Stimulated activated CD8-positive, alpha-beta memory T cell treated with anti-CD3 and anti-CD28 coated beads, Interleukin-12 subunit alpha, Interleukin-12 subunit beta, amount 100 ng/mL, for 24 hours (primary cell): ENCODE data around the gene FBF1.
A peak's percentile ranks its signal among the peaks of the same experiment; 100 is the strongest.
"Not testable (repeated sequence)": the region's sequence is repeated elsewhere in the genome, so short reads cannot be mapped to it uniquely, and the experiment has no call there.

Source experiments
- DNase-seq: peaks from one replicate; pipeline ENCODE4 v3.0.0-alpha.2; 2020; ENCODE audit errors: extremely low read depth

The FBF1 gene

DNA sequence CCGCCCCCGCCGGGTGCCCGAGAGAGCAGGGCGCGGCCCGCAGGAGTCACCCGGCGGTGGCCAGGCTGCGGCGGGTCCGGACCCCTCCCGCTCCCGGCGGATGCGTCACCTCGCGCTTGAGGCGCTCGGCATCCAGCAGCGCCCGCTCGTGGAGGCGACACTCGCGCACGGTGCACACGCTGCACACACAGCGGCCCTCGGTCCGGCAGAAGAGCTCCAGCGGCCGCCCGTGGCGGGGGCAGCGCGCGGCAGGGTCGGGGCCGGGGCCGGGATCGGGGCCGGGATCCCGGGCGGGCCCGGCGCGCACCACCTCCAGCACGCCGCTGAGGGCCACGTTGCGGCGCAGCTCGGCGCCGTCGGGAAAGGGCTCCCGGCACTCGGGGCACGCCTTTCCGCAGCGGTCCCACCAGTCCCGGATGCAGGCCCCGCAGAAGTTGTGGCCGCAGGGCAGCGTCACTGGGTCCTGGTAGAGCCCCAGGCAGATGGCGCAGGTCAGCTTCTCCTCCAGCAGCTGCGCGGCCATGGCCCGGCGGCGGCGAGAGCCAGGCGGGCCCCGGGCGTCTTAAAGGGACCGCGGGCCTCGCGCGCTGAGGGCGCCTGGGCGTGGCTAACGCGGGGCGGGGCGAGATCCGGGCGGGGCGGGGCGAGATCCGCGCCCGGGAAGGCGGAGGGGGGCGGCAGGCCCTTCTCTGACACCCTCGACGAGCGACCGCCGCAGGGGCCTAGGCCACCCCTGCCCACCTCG, 44.3 kb downstream of the FBF1 start, which contains the start of gene TRIM65:
TRIM65 (minus strand) TSS at position 537 of the 745 bp plus-strand sequence; CDS start at position 523, 14 bp downstream.
- peak; percentile 58 for DNase-seq

- no peak for DNase-seq
Observed at GRCh38 chr17:75895370-75896155, 45.3 kb downstream of the FBF1 start.

- no peak for DNase-seq
Observed at GRCh38 chr17:75894049-75894733, 46.7 kb downstream of the FBF1 start.

GRCh38 chr17:75893305-75894048, 47.4 kb downstream of the FBF1 start:
- DNase-seq = no peak

DNA sequence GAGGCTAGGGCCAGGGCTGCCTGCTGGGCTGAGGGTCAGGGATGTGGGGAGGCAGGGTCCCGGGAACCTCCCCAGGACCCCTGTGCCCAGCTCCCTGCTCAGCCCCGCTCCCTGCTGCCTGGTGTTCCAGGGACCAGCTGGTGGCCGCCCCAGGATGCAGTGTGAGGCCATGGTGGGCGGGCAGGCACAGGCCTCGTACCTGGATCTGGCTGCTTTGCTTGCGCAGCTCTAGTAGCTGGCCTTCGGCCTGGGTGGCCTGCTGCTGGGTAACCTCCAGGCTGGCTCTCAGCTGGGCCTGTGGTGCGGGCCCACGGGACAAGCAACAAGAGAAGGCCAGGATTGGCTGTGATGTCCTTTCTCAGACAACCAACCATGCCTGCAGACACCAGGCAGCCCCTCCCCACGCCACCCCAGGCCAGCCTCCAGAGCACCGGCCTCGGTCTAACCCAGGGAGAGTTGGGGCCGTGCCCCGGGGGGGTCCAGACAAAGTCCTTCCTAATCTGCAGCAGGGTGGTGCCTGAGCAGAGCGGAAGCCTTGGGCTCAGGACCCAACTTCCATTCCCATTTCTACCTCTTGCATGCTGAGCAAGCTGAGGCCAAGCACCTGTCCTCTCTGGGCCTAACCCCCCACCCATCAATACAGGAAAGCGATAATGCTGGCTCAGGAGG, 48.2 kb downstream of the FBF1 start:
- no peak for DNase-seq

GRCh38 chr17:75891605-75892555, 49.0 kb downstream of the FBF1 start:
- no peak for DNase-seq

- no peak for DNase-seq
Observed at GRCh38 chr17:75891022-75891604, 49.7 kb downstream of the FBF1 start.

DNA sequence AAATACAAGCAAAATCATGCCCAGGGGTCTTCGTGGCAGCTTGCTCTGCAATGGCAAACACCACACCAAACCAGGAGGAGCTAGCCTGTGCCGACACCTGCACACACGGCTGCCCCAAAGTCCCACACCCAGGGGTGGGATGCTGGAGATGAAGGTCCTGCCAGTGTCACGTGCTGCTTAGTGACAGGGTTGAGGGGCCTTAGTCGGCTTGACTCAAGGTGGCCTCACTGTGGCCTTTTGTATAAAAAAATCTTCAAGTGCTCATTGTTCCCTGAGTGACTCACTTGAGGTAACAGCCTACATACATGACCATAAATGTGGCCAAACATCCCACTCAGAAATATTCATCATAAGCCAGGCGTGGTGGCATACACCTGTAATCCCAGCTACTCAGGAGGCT, 51.4 kb downstream of the FBF1 start:
- DNase-seq = no peak

- DNase-seq = no peak
Observed at GRCh38 chr17:75888484-75888883, 52.4 kb downstream of the FBF1 start.

DNA sequence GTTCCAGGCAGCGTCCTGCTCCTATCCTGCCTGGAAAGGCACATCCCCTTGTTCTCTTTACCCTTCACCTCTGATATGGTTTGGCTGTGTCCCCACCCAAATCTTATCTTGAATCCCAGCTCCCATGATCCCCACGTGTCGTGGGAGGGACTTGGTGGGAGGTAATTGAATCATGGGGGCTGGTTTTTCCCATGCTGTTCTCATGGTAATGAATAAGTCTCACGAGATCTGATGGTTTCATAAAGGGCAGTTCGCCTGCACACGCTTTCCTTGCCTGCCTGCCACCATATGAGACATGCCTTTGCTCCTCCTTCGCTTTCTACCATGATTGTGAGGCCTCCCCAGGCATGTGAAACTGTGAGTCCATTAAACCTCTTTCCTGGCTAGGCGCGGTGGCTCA, 55.0 kb downstream of the FBF1 start:
- DNase-seq = not testable (repeated sequence)

- DNase-seq = no peak
Observed at GRCh38 chr17:75885431-75885830, 55.4 kb downstream of the FBF1 start.

GRCh38 chr17:75881678-75882454, 59.0 kb downstream of the FBF1 start:
- DNase-seq = no peak

DNA sequence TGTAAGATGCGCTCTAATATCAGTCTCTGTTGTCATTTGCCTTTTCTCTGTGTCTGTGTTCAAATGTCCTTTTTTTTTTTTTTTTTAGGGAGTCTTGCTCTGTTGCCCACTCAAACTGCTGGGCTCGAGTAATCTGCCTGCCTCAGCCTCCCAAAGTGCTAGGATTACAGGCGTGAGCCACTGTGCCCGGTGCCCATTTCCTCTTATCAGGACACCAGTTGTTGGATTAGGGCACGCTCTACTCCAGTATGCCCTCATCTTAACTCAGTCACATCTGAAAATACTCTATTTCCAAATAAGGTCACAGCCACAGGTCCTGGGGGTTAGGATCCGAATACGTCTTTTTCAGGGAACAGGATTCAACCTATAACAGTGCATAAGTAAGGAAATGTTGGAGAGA, 60.6 kb downstream of the FBF1 start:
- DNase-seq = no peak

DNA sequence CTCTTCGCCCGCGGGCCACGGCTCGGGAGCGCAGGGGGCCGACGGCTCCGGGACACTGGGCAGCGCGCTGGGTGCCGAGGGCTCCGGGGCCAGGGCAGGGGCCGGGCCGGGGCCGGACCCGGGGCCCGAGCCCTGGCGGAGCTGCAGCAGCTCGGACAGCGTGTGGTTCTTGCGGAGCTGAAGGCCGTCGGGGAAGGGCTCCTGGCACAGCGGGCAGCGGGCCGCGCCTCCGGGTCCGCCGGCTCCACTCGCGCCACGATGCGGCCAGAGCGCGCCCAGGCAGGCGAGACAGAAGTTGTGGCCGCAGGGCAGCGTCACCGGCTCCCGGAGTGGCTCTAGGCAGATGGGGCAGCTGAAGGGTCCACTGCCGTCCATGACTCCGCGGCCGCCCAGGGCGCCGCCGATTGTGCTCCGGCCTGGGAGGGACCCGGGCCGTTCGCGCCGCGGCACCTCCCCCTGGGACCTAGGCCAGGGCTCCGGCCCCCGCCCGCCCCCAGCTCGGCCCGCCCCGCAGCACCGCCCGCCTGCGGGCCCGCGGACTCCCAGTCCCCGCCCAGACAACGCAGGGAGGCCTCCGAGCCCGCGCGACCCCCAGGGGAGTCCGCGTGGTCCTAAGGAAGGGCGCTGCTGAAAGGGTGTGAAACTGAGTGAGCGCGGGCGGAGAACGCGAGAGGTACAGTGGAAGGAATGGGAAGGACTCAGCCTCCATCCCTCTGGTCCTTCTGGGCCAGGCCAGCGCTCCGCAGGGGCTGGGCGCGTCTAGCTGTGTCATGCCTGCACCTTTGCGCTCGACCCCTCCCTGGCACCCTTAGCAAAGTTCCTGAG, 62.5 kb downstream of the FBF1 start, which contains the start of gene TRIM47:
TRIM47 (minus strand) TSS at position 408 of the 825 bp plus-strand sequence; CDS start at position 375, 33 bp downstream.
- no peak for DNase-seq

DNA sequence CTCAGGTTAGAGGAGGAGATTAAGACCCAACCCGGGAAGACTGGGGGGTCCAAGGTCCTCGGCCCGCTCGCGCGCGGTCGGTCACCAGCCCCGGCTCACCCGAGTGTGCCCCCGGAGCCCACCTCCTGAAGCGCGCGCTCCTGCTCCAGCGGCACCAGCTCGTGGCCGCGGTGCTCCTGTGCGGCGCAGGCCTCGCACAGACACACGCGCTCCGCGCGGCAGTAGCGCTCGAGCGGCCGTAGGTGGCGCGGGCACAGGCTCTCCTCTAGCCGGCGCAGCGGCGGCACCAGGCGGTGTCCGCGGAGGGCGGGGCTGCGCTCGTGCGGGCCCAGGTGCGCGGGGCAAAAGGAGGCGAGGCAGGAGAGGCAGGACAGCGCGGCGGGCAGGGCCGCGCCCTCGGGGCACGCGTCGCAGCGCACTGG, 63.1 kb downstream of the FBF1 start:
- DNase-seq = no peak

- no peak for DNase-seq
Observed at GRCh38 chr17:75876938-75877751, 63.7 kb downstream of the FBF1 start.
